Astrocyte of the cerebellum (primary cell): Measurements from ENCODE around the gene IGFBP2.

Source experiments
- DNase-seq: peaks from one replicate; pipeline ENCODE4 v3.0.0-alpha.2; 2011; ENCODE audit warnings: low read depth
- H3K4me3 ChIP-seq: 2 replicates; pipeline ENCODE4 v1.5.1; 2011; ENCODE audit warnings: mild to moderate bottlenecking, low read depth, low read length, moderate library complexity
- in situ Hi-C: cut with HindIII; loops from 2 replicates; pipeline ENCODE4 v1.10.0; 2017; ENCODE audit warnings: low sequenced_read_pairs
- TF ChIP-seq, protein P1 (sequence below): IDR thresholded peaks from 2 replicates; pipeline ENCODE4 v1.5.1; 2012; ENCODE audit warnings: low read length, low read depth, moderate library complexity, mild to moderate bottlenecking; ENCODE audit errors: missing control alignments

Gene IGFBP2

DNA sequence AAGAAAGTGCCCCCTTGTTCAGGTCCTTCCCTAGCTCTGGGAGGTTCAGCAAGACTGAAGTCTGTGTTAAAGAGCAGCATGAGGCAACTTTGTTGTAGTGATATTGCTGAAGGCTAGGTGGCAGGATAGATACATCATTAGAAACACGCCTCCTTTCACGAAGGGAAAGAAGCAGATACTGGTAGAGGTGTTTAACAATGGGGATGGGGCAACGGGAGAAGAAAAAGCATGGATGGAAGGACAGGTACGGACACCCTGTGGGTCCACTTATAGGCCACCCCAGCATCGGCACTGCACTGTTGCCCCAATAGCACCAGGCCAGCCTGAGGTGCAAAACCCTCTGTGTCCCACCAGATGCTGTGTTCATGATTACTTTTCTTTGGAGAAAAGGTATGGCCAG is 65.7 kb downstream of the IGFBP2 start:
- DNase-seq, result no peak
- in situ Hi-C loops, result loop anchor here (5.0 kb wide), 2 partner anchors 463 to 813 kb away; no protein-coding TSS in a partner anchor
- no peak overlapping the region for H3K4me3 ChIP-seq
- TF ChIP-seq, protein P1, sequence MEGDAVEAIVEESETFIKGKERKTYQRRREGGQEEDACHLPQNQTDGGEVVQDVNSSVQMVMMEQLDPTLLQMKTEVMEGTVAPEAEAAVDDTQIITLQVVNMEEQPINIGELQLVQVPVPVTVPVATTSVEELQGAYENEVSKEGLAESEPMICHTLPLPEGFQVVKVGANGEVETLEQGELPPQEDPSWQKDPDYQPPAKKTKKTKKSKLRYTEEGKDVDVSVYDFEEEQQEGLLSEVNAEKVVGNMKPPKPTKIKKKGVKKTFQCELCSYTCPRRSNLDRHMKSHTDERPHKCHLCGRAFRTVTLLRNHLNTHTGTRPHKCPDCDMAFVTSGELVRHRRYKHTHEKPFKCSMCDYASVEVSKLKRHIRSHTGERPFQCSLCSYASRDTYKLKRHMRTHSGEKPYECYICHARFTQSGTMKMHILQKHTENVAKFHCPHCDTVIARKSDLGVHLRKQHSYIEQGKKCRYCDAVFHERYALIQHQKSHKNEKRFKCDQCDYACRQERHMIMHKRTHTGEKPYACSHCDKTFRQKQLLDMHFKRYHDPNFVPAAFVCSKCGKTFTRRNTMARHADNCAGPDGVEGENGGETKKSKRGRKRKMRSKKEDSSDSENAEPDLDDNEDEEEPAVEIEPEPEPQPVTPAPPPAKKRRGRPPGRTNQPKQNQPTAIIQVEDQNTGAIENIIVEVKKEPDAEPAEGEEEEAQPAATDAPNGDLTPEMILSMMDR, result peak; percentile 73

DNA sequence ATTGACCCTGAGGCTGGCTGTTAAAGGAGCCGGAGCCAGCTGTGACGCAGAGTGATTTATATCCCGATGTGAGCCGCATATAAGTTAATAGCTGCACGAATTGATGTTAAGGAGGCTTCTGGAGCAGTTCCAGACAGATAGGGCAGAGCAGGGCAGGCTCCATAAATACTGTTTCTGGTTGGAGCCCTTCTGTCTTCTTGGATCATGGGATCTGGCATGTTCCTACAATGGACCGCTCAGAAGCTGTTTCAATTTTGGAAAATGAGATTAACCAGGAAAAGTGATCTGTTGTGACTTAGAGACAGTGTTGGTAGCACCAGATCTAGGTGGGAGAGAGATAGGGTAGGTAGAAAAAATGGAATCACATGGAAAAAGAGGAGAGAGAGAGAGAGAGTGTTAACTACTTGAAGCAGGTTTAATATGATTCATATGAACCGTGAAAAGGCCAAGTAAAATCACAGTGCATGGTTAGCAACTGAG is 66.9 kb downstream of the IGFBP2 start:
- H3K4me3 ChIP-seq, result no peak overlapping the region
- TF ChIP-seq, protein P1, result no peak
- DNase-seq, result no peak
- in situ Hi-C loops, result loop anchor here (10.0 kb wide), 1 partner anchor 795 kb away; no protein-coding TSS in a partner anchor

- in situ Hi-C loops, result loop anchor here (10.0 kb wide), 1 partner anchor 794 kb away; no protein-coding TSS in a partner anchor
- no peak for DNase-seq
- TF ChIP-seq, protein P1, result no peak
- no peak overlapping the region for H3K4me3 ChIP-seq
These were observed 67.6 kb downstream of the IGFBP2 start for GRCh38 chr2:216700781-216701180.

GRCh38 chr2:216701544-216701943 is 68.3 kb downstream of the IGFBP2 start:
- H3K4me3 ChIP-seq, result no peak overlapping the region
- in situ Hi-C loops, result loop anchor here (10.0 kb wide), 1 partner anchor 793 kb away; no protein-coding TSS in a partner anchor
- no peak for DNase-seq
- TF ChIP-seq, protein P1, result no peak

- DNase-seq, result no peak
- in situ Hi-C loops, result loop anchor here (10.0 kb wide), 1 partner anchor 792 kb away; no protein-coding TSS in a partner anchor
- TF ChIP-seq, protein P1, result no peak
These were observed 69.5 kb downstream of the IGFBP2 start for GRCh38 chr2:216702756-216703155.

DNA sequence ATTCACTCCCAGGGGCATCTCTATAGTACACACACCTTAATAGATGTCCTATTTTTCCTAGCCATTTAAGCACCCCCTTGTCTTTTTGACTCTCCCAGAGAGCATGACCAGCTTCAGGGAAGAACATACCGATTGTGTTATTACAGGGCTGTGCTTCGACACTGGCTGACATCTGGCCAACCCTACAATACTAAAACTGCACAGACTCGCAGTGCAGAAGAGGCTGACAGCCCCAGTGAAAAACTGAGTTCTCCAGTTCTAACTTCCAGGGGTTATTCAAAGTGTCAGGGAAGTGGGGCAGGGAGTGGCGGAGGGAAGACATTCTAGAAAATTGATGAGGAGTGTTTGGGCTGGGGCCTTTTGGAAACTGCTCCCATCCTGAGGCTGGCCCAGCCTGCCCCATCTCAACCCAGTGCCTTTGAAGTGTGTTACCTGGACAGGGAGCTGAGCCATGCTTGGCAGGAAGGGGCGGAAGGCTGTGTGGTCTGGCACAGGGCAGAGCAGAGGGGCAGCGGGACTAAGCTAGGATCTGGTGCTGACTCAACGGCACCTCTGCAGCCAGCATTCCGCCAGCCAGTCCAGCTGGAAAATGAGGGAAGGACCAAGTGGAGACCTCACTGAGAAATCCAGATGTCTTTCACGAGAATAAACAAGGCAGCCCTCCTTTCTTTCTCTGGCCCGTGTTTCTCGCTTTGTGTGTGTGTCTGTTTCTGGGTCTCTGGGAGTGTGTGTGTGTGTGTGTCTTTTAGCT is 77.5 kb downstream of the IGFBP2 start:
- peak; percentile 44 for DNase-seq
- in situ Hi-C loops, result no loop called here
- TF ChIP-seq, protein P1, result no peak
- no peak overlapping the region for H3K4me3 ChIP-seq

More at GRCh38 chr2:216702756-216703155, 69.5 kb downstream of the IGFBP2 start:
- H3K4me3 ChIP-seq, result no peak overlapping the region
